ENCODE measurements around the gene LKAAEAR1.

Gene LKAAEAR1

GRCh38 chr20:64050261-64051032 lies 33.8 kb downstream of the LKAAEAR1 start:
- no peak for DNase-seq (ENCODE audit: low spot score)

- DNase-seq (ENCODE audit: low spot score), result no peak
Measured at GRCh38 chr20:64049878-64050260, 34.3 kb downstream of the LKAAEAR1 start.

GRCh38 chr20:64049060-64049877 lies 34.9 kb downstream of the LKAAEAR1 start, which contains the start of gene SOX18:
TSS of gene SOX18 (minus strand) at chr20:64049639. CDS start at chr20:64049516, 123 bp downstream.
- DNase-seq (ENCODE audit: low spot score), result no peak

- no peak for DNase-seq (ENCODE audit: low spot score)
Measured at GRCh38 chr20:64048402-64049044, 35.7 kb downstream of the LKAAEAR1 start.

GRCh38 chr20:64047968-64048401 lies 36.2 kb downstream of the LKAAEAR1 start:
- no peak for DNase-seq (ENCODE audit: low spot score)

GRCh38 chr20:64047046-64047389 lies 37.2 kb downstream of the LKAAEAR1 start:
- DNase-seq (ENCODE audit: low spot score), result no peak

- DNase-seq (ENCODE audit: low spot score), result no peak
Measured at GRCh38 chr20:64045346-64046011, 38.7 kb downstream of the LKAAEAR1 start.

GRCh38 chr20:64044484-64045247 lies 39.5 kb downstream of the LKAAEAR1 start:
- no peak for DNase-seq (ENCODE audit: low spot score)

- no peak for DNase-seq (ENCODE audit: low spot score)
Measured at GRCh38 chr20:64043768-64044167, 40.4 kb downstream of the LKAAEAR1 start.

- DNase-seq (ENCODE audit: low spot score), result no peak
Measured at GRCh38 chr20:64042054-64042781, 42.0 kb downstream of the LKAAEAR1 start.

- no peak for DNase-seq (ENCODE audit: low spot score)
Measured at GRCh38 chr20:64041781-64042053, 42.5 kb downstream of the LKAAEAR1 start.

- no peak for DNase-seq (ENCODE audit: low spot score)
Measured at GRCh38 chr20:64041040-64041780, 43.0 kb downstream of the LKAAEAR1 start.

GRCh38 chr20:64040231-64041039 lies 43.8 kb downstream of the LKAAEAR1 start:
- no peak for DNase-seq (ENCODE audit: low spot score)

GRCh38 chr20:64039293-64040160 lies 44.7 kb downstream of the LKAAEAR1 start:
- DNase-seq (ENCODE audit: low spot score), result no peak

- DNase-seq (ENCODE audit: low spot score), result peak; percentile 30
Measured at GRCh38 chr20:64038565-64039292, 45.5 kb downstream of the LKAAEAR1 start.

GRCh38 chr20:64038224-64038564 lies 46.0 kb downstream of the LKAAEAR1 start:
- DNase-seq (ENCODE audit: low spot score), result no peak

GRCh38 chr20:64037498-64038213 lies 46.5 kb downstream of the LKAAEAR1 start:
- no peak for DNase-seq (ENCODE audit: low spot score)
